ENCODE measurements around the gene FXR1. TPM values are rescaled to one million over a fixed set of nuclear protein-coding genes. Genes with fewer than 3 reads are reported as not detected.

Gene FXR1
- polyA plus RNA-seq, 1 experiment, result 111 TPM

GRCh38 chr3:181006541-181006940, 94.1 kb downstream of the FXR1 start:
- ChIA-PET CTCF (no interaction called here), POLR2A (no interaction called here)
- no peak for TF ChIP-seq CTCF (IDR thresholded peaks at IDR 0.05; ENCODE audit: insufficient read depth, low read depth, low read length)
- Histone ChIP-seq H3K4me3 (ENCODE audit: low read depth, low read length) (no peak overlapping the region), H3K36me3 (ENCODE audit: control insufficient read depth, insufficient read depth, low read length) (no peaks in the 10 kb centered on the region), H3K27me3 (ENCODE audit: control insufficient read depth, insufficient read depth, low read length) (no peaks in the 10 kb centered on the region)
- DNase-seq (ENCODE audit: low read depth), result no peak

GRCh38 chr3:181007262-181007661, 94.8 kb downstream of the FXR1 start:
- TF ChIP-seq CTCF (IDR thresholded peaks at IDR 0.05; ENCODE audit: insufficient read depth, low read depth, low read length), result no peak
- ChIA-PET CTCF (no interaction called here), POLR2A (no interaction called here)

DNA sequence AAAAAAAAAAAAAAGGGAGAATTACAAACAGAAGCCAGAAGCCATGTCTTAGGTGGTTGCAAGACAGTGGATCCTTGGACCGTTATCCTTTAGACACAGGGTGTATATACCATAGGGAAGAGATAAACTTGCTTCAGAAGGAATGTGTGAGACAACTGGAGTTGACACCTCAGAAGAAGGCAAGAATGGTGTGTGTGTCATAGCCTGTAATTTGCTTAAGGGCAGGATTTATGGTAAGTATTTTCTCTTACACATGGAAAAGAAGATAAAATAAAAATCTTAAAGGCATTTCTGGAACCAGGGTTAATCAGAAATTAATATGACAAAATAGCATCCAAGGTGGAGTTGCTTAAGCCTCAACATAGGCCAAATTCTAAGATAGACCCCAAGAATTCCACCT, 96.3 kb downstream of the FXR1 start:
- Histone ChIP-seq H3K4me3 (ENCODE audit: low read depth, low read length) (no peak overlapping the region), H3K36me3 (ENCODE audit: control insufficient read depth, insufficient read depth, low read length) (no peaks in the 10 kb centered on the region), H3K27me3 (ENCODE audit: control insufficient read depth, insufficient read depth, low read length) (no peaks in the 10 kb centered on the region)
- ChIA-PET CTCF (no interaction called here), POLR2A (interaction anchor here (0.6 kb wide), 1 partner anchor 18 kb away, joined by 21 read pairs; no protein-coding TSS in a partner anchor)
- no peak for TF ChIP-seq CTCF (IDR thresholded peaks at IDR 0.05; ENCODE audit: insufficient read depth, low read depth, low read length)
- DNase-seq (ENCODE audit: low read depth), result no peak

More at GRCh38 chr3:181007262-181007661, 94.8 kb downstream of the FXR1 start:
- no peak for DNase-seq (ENCODE audit: low read depth)
- Histone ChIP-seq H3K36me3 (ENCODE audit: control insufficient read depth, insufficient read depth, low read length) (no peaks in the 10 kb centered on the region), H3K27me3 (ENCODE audit: control insufficient read depth, insufficient read depth, low read length) (no peaks in the 10 kb centered on the region), H3K4me3 (ENCODE audit: low read depth, low read length) (no peak overlapping the region)

DNA sequence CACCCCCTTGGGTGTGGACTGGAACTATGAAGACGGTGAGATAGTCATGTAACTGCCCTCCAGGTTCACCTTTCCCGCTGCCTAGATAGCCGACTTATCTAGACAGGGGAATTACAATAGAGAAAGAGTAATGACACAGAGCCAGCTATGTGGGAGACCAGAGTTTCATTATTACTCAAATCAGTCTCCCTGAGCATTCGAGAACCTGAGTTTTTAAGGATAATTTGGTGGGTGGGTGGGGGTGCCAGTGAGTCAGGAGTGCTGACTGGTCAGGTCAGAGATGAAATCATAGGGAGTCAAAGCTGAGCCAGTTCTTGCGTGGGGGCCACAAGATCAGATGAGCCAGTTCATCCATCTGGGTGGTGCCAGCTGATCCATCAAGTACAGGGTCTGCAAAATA, 96.8 kb downstream of the FXR1 start:
- H3K36me3 ChIP-seq (ENCODE audit: control insufficient read depth, insufficient read depth, low read length), result no peaks in the 10 kb centered on the region
- TF ChIP-seq CTCF (IDR thresholded peaks at IDR 0.05; ENCODE audit: insufficient read depth, low read depth, low read length), result no peak
- H3K4me3 ChIP-seq (ENCODE audit: low read depth, low read length), result no peak overlapping the region
- no peaks in the 10 kb centered on the region for H3K27me3 ChIP-seq (ENCODE audit: control insufficient read depth, insufficient read depth, low read length)
- CTCF ChIA-PET, result no interaction called here
- DNase-seq (ENCODE audit: low read depth), result no peak
- POLR2A ChIA-PET, result no interaction called here

GRCh38 chr3:181017690-181018089, 105.2 kb downstream of the FXR1 start:
- CTCF ChIA-PET, result no interaction called here
- no peak for DNase-seq (ENCODE audit: low read depth)
- TF ChIP-seq CTCF (IDR thresholded peaks at IDR 0.05; ENCODE audit: insufficient read depth, low read depth, low read length), result no peak
- H3K36me3 ChIP-seq (ENCODE audit: control insufficient read depth, insufficient read depth, low read length), result no peaks in the 10 kb centered on the region
- POLR2A ChIA-PET, result no interaction called here
- no peak overlapping the region for H3K4me3 ChIP-seq (ENCODE audit: low read depth, low read length)
- H3K27me3 ChIP-seq (ENCODE audit: control insufficient read depth, insufficient read depth, low read length), result no peaks in the 10 kb centered on the region

All from BJ (cell line).